H1 (cell line): Measurements from ENCODE around the gene GNG4. TPM values are rescaled to one million over a fixed set of nuclear protein-coding genes. Genes with fewer than 3 reads are reported as not detected.

ENCODE experiments used
- ATF2 ChIP-seq: IDR thresholded peaks from 2 replicates; pipeline ENCODE4 v1.6.1; 2012; ENCODE audit warnings: low read length, inconsistent platforms
- EP300 ChIP-seq, 2 experiments: IDR thresholded peaks; 1 replicate in 1 of 2; 2 replicates in 1 of 2; pipeline ENCODE4 v1.6.1; 2011 to 2012; ENCODE audit warnings: low read depth in 2 of 2, low read length in 2 of 2, mild to moderate bottlenecking in 2 of 2, borderline replicate concordance in 1 of 2, inconsistent platforms in 1 of 2, moderate library complexity in 1 of 2
- GTF2F1 ChIP-seq: IDR thresholded peaks from 2 replicates; pipeline ENCODE4 v1.6.1; 2012; ENCODE audit warnings: low read depth, low read length, improper control_type of control experiment, borderline replicate concordance
- SIN3A ChIP-seq, 2 experiments: IDR thresholded peaks in 1 of 2; conservative IDR thresholded peaks in 1 of 2; 2 replicates each; pipeline ENCODE4 v1.6.1; 2011 to 2012; ENCODE audit warnings: low read length in 2 of 2, improper control_type of control experiment in 1 of 2, low read depth in 1 of 2, mild to moderate bottlenecking in 1 of 2
- SIX5 ChIP-seq: IDR thresholded peaks from 2 replicates; pipeline ENCODE4 v1.6.1; 2011; ENCODE audit warnings: mild to moderate bottlenecking, low read depth, low read length
- SP2 ChIP-seq: IDR thresholded peaks from 2 replicates; pipeline ENCODE4 v1.6.1; 2012; ENCODE audit warnings: mild to moderate bottlenecking, low read length, inconsistent platforms
- TAF7 ChIP-seq: optimal IDR thresholded peaks from 2 replicates; pipeline ENCODE3; 2011; ENCODE audit warnings: low read depth, mild to moderate bottlenecking, inconsistent platforms, low read length, moderate library complexity, borderline replicate concordance
- USF2 ChIP-seq: IDR thresholded peaks from 2 replicates; pipeline ENCODE4 v1.6.1; 2011; ENCODE audit warnings: low read length, improper control_type of control experiment
- polyA plus RNA-seq, 7 experiments: library from polyadenylated mRNA; depleted of rRNA in 3 of 7; stranded (reverse) in 5 of 7; unstranded in 2 of 7; fragments of >200 nt in 5 of 7; fragments of 200-250 nt in 2 of 7; gene quantifications; 1 replicate in 5 of 7; 2 replicates in 1 of 7; 4 replicates in 1 of 7; pipeline versions ENCODE4 v1.2.1 to v1.2.3, GENCODE V29; 2011 to 2013; ENCODE audit warnings: missing spikeins in 2 of 7, mixed read lengths in 2 of 7
- total RNA-seq: library from RNA; stranded (reverse); fragmentation: NEBNext Ultra II Directional; extraction: Animal tissue kit (Norgen Biotek cat#: 25700); gene quantifications from 2 replicates; pipeline ENCODE4 v1.2.1, GENCODE V29; 2021

Gene GNG4
- total and polyA plus RNA-seq, 2 of the 8 experiments (the other 6 are each of a cell fraction or from before 2014, with no cell fraction given) = 95.5 to 96.8 TPM

GRCh38 chr1:235608278-235608677 is 41.3 kb downstream of the GNG4 start (continued):
- no peak for TF ChIP-seq TAF7
- no peak for TF ChIP-seq SIX5
- no peak for TF ChIP-seq SP2
- TF ChIP-seq ATF2 = no peak
- TF ChIP-seq SIN3A (conservative IDR thresholded peaks at IDR 0.05 in 1 of 2, IDR thresholded peaks at IDR 0.05 in 1 of 2; ENCODE audit: low read depth in 1 of 2, low read length in 2 of 2) = no peak
- no peak for TF ChIP-seq GTF2F1
- TF ChIP-seq USF2 = no peak
- TF ChIP-seq EP300 (IDR thresholded peaks at IDR 0.05; ENCODE audit: borderline replicate concordance in 1 of 2, low read depth in 2 of 2, low read length in 2 of 2) = no peak
